GM12892 (cell line): ENCODE data around the gene TMEM121. TPM values are rescaled to one million over a fixed set of nuclear protein-coding genes. Genes with fewer than 3 reads are reported as not detected.
A peak's percentile ranks its signal among the peaks of the same experiment; 100 is the strongest.

Source experiments
- DNase-seq: peaks from one replicate; pipeline ENCODE4 v3.0.0; 2011; ENCODE audit not compliant: insufficient read length
- FAIRE-seq: peaks from 2 replicates; lab custom pipeline; 2011; peaks lifted over from hg19 to GRCh38; lab: Jason Lieb, UNC
- POLR2A ChIP-seq: IDR thresholded peaks from 2 replicates; pipeline ENCODE4 v1.6.1; 2011; ENCODE audit warnings: low read depth, low read length, control low read depth
- POLR2AphosphoS5 ChIP-seq: IDR thresholded peaks from 2 replicates; pipeline ENCODE4 v1.6.1; 2011; ENCODE audit warnings: low read depth, low read length, control low read depth
- TAF1 ChIP-seq: IDR thresholded peaks from 2 replicates; pipeline ENCODE4 v1.6.1; 2011; ENCODE audit warnings: low read depth, mild to moderate bottlenecking, control low read depth, low read length, borderline replicate concordance
- polyA plus RNA-seq: library from polyadenylated mRNA; unstranded; fragments of >200 nt; gene quantifications from one replicate; pipeline ENCODE4 v1.2.1, GENCODE V29; 2012; ENCODE audit warnings: missing spikeins, inconsistent platforms; ENCODE audit not compliant: missing spikeins

TMEM121 gene
- polyA plus RNA-seq: not detected

- no peak for FAIRE-seq
- DNase-seq: no peak
- no peak for TF ChIP-seq TAF1
- no peak for TF ChIP-seq POLR2AphosphoS5
- TF ChIP-seq POLR2A: no peak
Observed at GRCh38 chr14:105525861-105526775, at the start of gene TMEM121. TMEM121 (plus strand) TSS chr14:105526583; CDS start chr14:105528835, 2,252 bp downstream.

- no peak for FAIRE-seq
- TF ChIP-seq TAF1 (no peak), POLR2A (no peak), POLR2AphosphoS5 (no peak)
- no peak for DNase-seq
Observed at GRCh38 chr14:105476831-105477659, 49.3 kb upstream of the TMEM121 start.

- FAIRE-seq (no peak), DNase-seq (no peak)
- TF ChIP-seq POLR2A (no peak), POLR2AphosphoS5 (no peak), TAF1 (no peak)
Observed at GRCh38 chr14:105477660-105478397, 48.6 kb upstream of the TMEM121 start.

- TF ChIP-seq TAF1 (no peak), POLR2A (no peak), POLR2AphosphoS5 (no peak)
- no peak for DNase-seq
- no peak for FAIRE-seq
Observed at GRCh38 chr14:105478398-105479251, 47.8 kb upstream of the TMEM121 start.

GRCh38 chr14:105479431-105480158 is 46.8 kb upstream of the TMEM121 start:
- FAIRE-seq (no peak), DNase-seq (no peak)
- TF ChIP-seq POLR2A: no peak
- TF ChIP-seq TAF1: no peak
- no peak for TF ChIP-seq POLR2AphosphoS5

GRCh38 chr14:105480199-105480746 is 46.1 kb upstream of the TMEM121 start:
- TF ChIP-seq TAF1 (no peak), POLR2AphosphoS5 (no peak), POLR2A (no peak)
- DNase-seq (no peak), FAIRE-seq (no peak)

GRCh38 chr14:105480807-105481801 is 45.3 kb upstream of the TMEM121 start:
- no peak for TF ChIP-seq POLR2AphosphoS5
- TF ChIP-seq TAF1: 0 out of 2 replicates have a peak, but pooled peaks have one; percentile 21
- DNase-seq: peak; percentile 98
- peak; percentile 98 for FAIRE-seq

- FAIRE-seq: peak; percentile 94
- peak; percentile 97 for DNase-seq
- TF ChIP-seq TAF1 (no peak), POLR2AphosphoS5 (no peak), POLR2A (no peak)
Observed at GRCh38 chr14:105481886-105482457, 44.4 kb upstream of the TMEM121 start.
